ENCODE measurements around the gene TNIK.
"Not testable (repeated sequence)": the region's sequence is repeated elsewhere in the genome, so short reads cannot be mapped to it uniquely, and the experiment has no call there.

TNIK gene

GRCh38 chr3:171304498-171304897, 155.7 kb downstream of the TNIK start:
- not testable (repeated sequence) for DNase-seq

GRCh38 chr3:171304017-171304416, 156.2 kb downstream of the TNIK start:
- DNase-seq: not testable (repeated sequence)

GRCh38 chr3:171301998-171302397, 158.2 kb downstream of the TNIK start:
- DNase-seq: no peak

GRCh38 chr3:171301002-171301401, 159.2 kb downstream of the TNIK start:
- DNase-seq: no peak

- DNase-seq: no peak
These were observed 162.3 kb downstream of the TNIK start for GRCh38 chr3:171297951-171298350.

- no peak for DNase-seq
These were observed 163.0 kb downstream of the TNIK start for GRCh38 chr3:171297207-171297606.

GRCh38 chr3:171295484-171296373, 164.5 kb downstream of the TNIK start:
- DNase-seq: no peak

GRCh38 chr3:171293142-171293782, 166.9 kb downstream of the TNIK start:
- DNase-seq: no peak

- DNase-seq: no peak
These were observed 169.5 kb downstream of the TNIK start for GRCh38 chr3:171290680-171291079.

- DNase-seq: no peak
These were observed 170.9 kb downstream of the TNIK start for GRCh38 chr3:171289291-171289690.

- not testable (repeated sequence) for DNase-seq
These were observed 172.4 kb downstream of the TNIK start for GRCh38 chr3:171287761-171288160.

- DNase-seq: no peak
These were observed 173.5 kb downstream of the TNIK start for GRCh38 chr3:171286580-171287249.

GRCh38 chr3:171285287-171285686, 174.9 kb downstream of the TNIK start:
- DNase-seq: no peak

GRCh38 chr3:171284308-171285075, 175.7 kb downstream of the TNIK start:
- DNase-seq: no peak

- DNase-seq: no peak
These were observed 176.4 kb downstream of the TNIK start for GRCh38 chr3:171283848-171284222.

GRCh38 chr3:171283183-171283847, 176.9 kb downstream of the TNIK start:
- no peak for DNase-seq

GRCh38 chr3:171282041-171282440, 178.2 kb downstream of the TNIK start:
- DNase-seq: no peak

- DNase-seq: no peak
These were observed 178.8 kb downstream of the TNIK start for GRCh38 chr3:171281256-171281992.

- no peak for DNase-seq
These were observed 180.2 kb downstream of the TNIK start for GRCh38 chr3:171279972-171280371.

GRCh38 chr3:171278299-171278590, 182.0 kb downstream of the TNIK start:
- DNase-seq: no peak

GRCh38 chr3:171277456-171278298, 182.5 kb downstream of the TNIK start:
- no peak for DNase-seq
